GM18517 (cell line): ENCODE data around the gene CRB1.
"Not testable (repeated sequence)": the region's sequence is repeated elsewhere in the genome, so short reads cannot be mapped to it uniquely, and the experiment has no call there.

Experiments
- ATAC-seq: cut with Tn5 transposase; IDR thresholded peaks from one replicate; pipeline ENCODE4 v1.9.1; 2021; ENCODE audit warnings: mild to moderate bottlenecking, moderate library complexity; ENCODE audit not compliant: unreplicated experiment

The CRB1 gene

DNA sequence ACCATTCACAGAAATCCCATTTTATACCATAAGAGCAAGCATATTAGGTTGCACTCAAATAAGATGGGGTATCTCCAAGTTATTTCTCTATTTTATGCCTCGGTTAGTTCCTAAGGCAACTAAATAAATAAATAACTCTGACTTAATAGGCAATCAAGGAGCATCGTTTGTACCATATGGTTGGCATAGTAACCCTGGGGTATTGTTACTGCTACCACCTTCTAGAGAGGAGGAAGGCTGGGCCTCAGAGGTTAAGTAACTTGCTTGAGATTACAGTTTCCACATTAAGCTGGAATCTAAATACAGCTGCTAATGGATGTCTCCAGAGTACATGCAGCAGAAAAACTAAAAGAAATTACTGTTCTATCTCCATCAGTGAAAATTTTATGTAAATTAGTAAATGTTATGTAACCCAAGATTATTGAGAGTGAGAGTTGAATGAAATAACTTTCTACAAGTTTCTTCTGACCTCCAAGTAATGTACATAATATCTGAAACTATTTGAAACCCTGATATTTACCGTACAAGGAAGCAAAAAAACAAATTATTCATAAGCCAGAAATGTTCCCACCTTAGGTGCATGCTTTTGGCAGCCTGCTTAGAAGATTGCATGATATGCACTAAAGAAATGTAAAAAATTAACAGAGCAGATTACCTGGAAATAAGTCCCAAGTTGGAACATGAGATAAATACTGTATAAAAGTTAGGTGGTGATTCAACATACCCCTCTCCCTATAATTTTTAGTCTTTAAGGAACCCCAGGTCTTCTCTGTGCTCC lies 127.0 kb downstream of the CRB1 start:
- no peak for ATAC-seq

DNA sequence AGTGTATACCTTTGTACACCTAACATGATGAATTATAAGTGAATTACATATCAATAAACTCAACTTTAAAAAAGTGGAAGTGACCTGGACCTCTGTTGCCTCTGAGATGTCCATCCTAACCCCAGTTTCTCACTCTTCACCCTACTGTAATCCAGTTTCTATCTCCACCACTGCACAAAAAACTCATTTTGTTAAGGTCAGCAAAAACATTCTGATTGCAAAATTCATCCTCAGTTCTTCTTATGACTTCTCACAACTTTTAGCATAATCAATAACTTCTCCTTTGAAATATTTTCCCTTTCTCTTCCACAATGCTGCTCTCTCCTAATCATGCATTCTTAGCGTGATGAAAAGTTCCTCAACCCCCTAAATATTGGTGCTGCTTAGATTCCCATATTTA lies 129.8 kb downstream of the CRB1 start:
- no peak for ATAC-seq

DNA sequence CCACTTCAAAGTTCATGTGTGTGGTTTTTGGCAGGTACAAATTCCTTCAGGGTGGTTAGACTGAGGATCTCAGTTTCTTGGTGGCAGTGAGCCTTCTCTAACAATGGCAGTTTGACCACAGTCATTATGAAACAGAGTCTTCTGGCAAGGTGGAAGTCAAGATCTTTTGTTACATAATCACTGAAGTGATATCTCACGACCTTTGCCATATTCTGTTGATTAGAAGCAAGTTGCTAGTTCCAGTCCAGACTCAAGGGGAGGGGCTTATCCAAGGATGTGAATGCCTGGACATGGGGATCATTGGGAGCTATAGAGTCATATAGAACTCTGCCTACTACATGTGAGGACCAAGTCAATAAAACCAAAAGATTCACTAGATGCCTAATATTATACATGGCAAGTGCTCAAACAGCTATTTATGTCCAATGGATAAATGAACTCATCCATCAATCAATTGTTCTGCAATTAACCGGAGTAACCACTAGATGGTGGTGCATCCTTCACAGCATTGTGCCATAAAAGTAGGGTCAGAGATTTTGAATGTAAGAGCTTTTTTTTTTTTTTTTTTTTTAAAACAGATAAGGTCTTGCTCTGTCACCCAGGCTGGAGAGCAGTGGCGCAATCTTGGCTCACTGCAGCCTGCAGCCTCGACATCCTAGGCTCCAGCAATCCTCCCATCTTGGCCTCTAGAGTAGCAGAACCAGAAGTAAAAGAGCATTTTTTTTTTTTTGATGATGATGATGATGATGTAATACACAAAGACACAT lies 131.9 kb downstream of the CRB1 start:
- ATAC-seq = peak; percentile 84

DNA sequence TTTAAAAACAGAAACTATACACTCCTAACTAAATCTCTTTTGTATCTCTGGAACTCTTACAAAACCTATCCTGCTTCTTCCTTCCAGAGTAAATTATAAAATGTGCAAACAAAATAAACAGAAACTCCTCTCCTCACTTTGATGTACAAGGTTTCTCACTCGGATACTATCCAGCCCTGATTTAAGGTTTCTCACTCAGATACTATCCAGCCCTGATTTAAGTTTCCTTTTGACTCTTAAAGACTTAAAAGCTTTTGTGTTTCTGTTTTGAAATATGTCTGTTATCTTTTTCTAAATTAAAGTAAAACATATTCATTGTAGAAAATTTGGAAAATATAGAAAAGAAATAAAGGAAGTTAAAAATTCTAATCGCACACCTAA lies 132.5 kb downstream of the CRB1 start:
- no peak for ATAC-seq

DNA sequence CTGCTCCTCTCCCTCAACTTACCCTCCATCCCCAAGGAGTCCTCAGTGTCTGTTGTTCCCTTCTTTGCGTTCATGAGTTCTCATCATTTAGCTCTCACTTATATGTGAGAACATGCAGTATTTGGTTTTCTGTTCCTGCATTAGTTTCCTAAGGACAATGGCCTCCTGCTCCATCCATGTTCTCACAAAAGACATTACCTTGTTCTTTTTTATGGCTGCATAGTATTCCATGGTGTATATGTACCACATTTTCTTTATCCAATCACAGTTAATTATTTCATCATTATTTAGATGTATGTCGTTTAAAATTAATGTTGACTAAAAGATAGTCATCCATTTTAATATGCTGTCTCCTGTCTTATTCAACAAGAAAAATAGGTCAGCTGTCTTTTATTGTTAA lies 134.1 kb downstream of the CRB1 start:
- ATAC-seq = no peak

DNA sequence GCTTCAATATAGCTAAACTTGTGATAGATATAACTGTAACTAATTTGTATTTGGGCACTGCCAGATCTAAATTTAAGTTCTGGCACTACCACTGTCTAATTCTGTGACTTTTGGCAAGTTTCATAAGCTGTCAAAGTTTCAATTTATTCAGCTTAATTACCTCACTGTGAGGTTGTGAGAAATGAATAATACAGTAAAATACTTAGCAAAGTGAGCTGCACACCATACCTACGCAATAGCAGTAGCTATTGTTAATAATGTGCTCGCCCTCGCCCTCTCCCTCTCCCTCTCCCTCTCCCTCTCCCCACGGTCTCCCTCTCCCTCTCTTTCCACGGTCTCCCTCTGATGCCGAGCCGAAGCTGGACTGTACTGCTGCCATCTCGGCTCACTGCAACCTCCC lies 136.7 kb downstream of the CRB1 start:
- not testable (repeated sequence) for ATAC-seq

DNA sequence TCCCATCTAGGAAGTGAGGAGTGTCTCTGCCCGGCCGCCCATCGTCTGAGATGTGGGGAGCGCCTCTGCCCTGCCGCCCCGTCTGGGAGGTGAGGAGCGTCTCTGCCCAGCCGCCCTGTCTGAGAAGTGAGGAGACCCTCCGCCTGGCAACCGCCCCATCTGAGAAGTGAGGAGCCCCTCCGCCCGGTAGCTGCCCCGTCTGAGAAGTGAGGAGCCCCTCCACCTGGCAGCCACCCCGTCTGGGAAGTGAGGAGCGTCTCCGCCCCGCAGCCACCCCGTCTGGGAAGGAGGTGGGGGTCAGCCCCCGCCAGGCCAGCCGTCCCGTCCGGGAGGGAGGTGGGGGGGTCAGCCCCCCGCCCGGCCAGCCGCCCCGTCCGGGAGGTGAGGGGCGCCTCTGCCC lies 137.6 kb downstream of the CRB1 start:
- ATAC-seq = not testable (repeated sequence)

DNA sequence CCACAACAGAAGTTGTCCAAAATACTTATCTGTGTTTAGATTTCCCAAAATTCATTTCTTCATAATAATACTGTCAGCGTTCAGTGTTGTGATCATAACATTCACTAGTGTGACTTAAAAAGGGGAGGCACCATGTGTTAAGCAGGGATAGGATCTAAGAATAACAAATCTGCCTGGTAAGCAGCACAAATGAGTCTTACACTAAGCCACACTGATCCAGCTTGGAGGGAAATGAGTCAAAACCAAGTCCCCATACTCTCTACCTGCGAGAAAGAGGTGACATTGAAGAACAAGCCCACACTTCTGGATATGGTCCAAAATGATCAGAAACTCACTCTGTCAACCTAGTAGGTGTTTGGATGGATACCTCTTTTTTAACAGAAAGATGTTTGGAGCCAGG lies 145.5 kb downstream of the CRB1 start:
- ATAC-seq = no peak

DNA sequence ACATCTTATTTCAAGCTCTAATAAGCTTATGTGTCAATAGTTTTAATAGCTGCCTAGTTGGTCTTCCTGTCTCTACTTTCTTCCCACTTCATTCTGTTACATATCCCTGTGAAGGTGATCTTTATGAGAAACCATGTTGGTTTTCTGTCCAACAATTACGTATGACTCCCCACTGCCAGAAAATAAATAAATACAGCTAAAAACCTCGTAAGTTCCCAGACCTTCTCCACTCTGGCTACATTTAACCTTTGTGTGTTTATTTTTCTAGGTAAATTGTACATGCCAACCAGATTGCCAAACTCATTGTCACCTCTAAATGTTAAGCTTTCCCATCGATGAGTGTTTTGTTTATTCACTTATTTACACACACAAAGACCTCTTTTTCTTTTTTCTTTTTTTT lies 147.2 kb downstream of the CRB1 start:
- no peak for ATAC-seq

DNA sequence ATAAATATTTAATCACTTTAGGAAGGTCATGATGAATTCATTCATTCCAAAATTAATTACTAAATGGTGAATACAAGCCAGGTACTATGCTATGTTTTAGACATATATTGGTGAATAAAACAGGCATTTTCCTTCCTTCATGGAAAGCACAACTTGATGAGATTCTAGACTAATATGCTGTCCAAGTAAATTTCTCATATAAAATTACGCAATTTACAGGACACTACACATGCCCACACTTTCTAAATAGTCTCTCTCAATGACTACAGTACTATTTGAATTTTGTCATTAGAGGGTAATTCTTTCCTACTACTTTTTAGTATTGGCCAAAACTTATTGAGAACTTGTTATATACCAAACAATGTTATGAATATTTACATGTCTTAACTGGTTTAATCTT lies 150.6 kb downstream of the CRB1 start:
- no peak for ATAC-seq

DNA sequence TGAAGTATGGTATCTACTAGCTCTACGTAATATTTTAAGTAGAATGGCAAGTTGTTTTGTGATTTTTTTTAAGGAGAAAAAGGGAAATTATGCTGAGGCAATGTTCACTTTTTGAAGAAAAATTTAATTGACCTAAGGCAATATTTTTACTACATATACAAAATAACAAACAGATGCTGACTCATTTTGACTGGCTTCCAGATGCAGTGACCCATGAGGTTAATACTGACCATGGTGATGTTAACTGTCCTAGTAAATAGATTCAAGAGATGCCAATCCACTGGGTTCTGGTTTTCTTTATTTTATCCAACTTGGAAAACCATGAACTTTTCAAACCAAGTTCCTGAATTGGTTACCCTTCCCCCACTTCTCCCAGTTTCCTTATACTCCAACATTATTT lies 154.9 kb downstream of the CRB1 start:
- no peak for ATAC-seq

DNA sequence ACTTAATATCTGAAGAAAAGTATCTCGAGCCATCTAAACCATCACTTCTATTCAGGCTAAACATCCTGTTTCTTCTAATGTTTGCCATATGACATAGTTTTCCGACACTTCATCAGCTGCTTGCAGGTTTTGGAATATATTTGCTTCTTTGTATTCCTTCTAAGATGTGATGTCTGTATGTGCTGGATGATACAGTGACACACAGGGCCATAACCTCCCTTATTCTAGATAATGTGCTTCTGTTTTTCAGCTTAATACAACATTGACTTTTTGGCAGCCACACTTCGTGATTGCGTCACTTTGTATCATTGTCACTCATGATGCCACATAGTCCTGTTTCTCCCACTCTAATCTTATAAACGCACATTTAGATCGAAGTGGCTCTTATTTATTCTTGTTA lies 156.3 kb downstream of the CRB1 start:
- ATAC-seq = no peak

DNA sequence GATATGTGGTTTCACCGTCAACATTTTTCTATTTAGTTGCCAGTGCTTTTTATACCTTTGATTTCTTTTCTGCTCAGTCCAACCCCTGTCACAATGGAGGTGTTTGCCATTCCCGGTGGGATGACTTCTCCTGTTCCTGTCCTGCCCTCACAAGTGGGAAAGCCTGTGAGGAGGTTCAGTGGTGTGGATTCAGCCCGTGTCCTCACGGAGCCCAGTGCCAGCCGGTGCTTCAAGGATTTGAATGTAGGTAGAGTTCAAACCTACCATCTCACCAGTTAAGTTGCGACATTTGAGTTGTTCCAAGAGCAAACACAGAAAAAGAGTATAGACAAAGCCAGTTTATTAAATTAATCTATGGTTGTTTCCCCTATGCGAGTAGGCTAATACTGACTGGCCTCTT lies 161.3 kb downstream of the CRB1 start:
- no peak for ATAC-seq

DNA sequence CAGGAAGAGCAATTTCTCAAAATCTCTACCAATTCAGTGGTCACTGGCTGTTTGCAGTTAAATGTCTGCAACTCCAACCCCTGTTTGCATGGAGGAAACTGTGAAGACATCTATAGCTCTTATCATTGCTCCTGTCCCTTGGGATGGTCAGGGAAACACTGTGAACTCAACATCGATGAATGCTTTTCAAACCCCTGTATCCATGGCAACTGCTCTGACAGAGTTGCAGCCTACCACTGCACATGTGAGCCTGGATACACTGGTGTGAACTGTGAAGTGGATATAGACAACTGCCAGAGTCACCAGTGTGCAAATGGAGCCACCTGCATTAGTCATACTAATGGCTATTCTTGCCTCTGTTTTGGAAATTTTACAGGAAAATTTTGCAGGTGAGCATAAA lies 167.2 kb downstream of the CRB1 start:
- ATAC-seq = no peak

DNA sequence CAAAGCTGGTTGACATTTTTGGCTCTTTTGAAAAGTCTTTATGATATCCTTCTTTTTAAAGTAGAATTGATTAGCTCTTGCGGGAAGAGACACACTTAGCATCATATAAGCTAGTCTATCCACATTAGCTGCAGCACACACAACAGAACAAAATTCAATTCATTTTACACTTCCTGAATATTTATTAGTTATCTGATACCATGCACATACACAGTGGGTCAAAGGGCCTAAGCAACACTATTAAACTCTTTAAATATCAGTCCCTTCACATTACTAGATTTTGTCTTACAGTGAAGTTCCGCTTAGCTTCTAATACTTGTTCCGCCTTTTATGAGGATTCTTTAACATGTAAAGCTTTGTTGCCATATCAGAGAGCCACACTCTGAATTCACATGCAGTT lies 169.5 kb downstream of the CRB1 start:
- no peak for ATAC-seq

DNA sequence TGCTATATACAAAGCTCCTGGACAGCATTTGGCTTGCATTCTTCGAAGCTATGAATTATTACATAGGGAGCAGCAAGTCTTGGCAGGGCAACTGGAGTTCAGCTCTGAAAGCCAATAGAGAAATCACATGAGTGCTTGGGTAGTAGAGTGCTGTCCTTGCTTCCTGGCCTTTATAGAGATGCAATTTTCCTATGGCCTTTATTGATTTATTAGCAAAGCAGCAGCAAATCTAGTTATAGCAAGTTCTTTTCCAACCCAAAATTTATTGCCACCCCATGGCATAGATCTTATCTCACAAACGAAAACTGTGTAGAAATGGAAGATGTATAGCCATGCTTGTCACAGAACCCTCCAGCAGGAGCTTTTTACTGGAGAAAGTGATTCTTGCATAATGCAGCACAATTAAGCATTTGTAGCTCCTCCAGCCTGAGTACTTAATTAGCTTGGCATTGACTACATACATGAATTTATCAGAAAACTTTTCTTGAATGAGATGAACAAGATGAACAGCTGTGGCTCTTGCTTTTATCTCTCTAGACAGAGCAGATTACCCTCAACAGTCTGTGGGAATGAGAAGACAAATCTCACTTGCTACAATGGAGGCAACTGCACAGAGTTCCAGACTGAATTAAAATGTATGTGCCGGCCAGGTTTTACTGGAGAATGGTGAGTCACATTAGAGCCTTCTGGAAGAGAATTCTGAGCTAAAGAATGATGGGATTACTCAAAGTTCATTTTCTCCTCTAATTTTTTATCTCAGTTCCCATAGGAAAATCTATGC lies 170.1 kb downstream of the CRB1 start:
- ATAC-seq = no peak

DNA sequence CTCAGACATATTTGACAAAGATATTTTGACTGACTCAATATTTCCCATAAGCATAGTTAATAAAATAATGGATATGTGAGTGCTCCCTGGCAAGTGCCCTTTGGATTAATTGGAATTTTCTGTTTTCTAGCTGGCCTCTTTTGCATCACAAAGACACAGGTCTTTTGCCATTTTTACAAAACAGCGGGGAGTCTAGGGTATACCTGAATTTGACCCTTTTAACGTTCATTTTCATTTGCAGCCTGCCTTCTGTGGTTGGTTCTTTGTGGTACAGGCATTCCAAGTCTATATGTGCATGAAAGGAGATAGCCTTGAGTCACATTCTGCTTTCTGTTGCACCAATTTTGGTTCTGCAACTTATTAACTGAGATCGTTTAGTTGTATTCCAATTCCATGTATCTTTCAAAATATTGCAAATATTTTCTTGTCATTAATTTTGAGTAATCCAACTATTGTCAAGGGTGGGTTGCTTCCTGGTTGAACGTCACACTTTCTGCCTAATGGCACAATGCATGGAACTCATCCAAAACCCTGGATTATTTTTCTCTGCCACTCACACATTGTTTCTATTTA lies 171.7 kb downstream of the CRB1 start:
- ATAC-seq = no peak

DNA sequence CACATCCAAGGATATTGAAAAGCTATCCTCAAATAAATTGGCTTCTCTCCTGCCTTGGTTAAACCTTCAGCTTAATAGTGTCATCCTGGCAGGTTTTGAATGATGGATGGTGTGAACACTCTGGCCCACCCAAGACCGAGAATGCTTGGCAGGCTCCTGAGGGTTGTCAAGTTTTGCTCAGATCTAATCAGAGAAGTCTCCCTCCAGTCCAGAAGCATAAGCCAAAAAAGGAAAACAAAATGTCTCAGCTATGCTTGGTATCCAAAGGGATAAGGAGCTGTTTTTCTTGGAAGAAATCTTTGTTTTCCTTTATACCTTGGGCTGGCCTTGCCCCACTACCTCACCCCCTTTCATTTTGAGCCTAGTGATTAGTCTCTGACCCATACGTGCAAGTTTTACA lies 172.7 kb downstream of the CRB1 start:
- no peak for ATAC-seq

DNA sequence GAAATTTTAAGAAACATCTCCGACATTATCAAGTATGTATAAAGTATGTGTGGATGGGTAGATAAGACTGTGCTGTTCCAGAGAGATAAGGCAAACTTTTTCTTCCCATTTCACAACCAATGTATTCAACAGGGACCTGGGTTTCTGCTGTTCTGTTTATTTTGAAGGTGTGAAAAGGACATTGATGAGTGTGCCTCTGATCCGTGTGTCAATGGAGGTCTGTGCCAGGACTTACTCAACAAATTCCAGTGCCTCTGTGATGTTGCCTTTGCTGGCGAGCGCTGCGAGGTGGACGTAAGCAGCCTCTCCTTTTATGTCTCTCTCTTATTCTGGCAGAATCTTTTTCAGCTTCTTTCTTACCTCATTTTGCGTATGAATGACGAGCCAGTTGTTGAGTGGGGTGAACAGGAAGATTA lies 174.0 kb downstream of the CRB1 start:
- no peak for ATAC-seq

DNA sequence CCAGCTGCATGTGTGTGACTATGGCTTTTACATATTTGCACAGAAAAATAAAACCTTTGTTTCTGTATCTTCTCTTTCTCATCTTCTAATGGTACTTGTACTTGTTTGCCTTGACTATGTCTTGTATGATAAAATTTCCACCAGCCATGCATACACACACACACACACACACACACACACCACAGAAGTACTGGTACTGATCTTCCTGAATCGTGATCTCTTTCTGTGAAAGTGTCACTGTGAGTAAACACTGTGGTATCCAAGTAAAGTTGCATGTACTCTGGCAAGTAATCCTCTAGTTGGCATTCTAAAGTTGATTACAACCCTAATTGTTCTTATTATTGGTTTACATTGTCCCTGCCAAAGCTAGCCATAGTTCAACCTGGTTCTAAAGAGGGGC lies 176.7 kb downstream of the CRB1 start:
- no peak for ATAC-seq

DNA sequence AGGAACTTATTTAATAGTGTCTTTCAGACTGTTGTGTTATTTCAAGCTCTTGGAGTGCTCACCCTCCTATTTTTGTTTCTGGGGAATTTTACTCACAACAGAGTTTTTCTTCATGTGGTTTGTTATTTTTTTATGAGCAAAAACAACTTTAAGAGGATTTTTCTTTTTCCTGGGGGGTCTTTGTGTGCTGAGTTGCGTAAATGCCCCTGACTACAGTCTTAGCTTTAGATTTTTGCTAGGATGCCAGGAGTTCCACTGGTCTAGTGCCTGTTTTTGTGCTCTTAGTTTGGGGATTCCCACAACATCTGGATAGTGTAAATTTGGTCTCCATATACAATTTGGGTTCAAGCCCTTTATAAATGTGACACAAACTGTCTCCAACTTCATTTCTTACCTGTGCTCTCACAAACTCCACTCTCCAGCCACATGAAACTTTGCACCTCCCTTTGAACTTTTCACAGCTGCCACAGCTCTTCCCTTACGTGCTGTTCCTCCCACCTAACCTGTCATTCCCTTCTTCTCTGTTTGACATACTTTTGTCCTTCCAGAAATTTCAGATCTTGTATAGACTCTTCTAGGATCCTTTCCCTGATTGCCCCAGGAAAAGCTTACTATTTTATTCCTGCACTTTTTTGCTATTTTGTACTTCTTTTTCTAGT lies 180.2 kb downstream of the CRB1 start:
- ATAC-seq = no peak
